ENCODE results near the gene CPZ.
"Not testable (repeated sequence)": the region's sequence is repeated elsewhere in the genome, so short reads cannot be mapped to it uniquely, and the experiment has no call there.

Gene CPZ

DNA sequence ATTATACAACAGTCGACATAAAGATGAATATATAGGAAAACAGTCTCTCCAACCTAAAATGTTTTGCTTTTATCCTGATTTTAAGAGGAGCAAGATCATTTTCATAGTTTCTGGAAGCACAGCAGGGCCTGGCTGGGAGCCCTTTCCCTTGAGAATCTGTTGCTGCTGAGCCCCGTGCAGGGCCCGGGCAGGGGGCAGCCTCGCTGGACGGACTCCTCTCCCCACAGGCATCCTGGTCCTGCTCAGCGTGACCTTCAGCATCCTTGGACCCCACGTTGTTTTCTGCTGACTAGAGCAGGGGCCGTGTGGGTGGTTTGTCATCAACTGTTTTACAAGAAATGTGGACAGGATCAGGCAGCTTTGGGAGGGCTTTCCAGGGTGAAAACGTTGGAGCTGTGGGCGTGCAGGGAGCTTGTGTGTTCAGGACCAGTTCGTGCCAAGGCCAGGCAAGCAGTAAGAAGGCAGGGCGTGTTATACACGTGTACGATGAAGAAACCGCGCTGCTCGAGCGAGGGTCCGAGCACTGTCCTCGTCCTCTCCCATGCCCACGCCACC is 25.0 kb downstream of the CPZ start:
- ChIA-PET POLR2A (ENCODE audit: low non-redundant PET) (no interaction called here), CTCF (no interaction called here)
- H3K27ac ChIP-seq = no peak overlapping the region
- TF ChIP-seq, protein P1, sequence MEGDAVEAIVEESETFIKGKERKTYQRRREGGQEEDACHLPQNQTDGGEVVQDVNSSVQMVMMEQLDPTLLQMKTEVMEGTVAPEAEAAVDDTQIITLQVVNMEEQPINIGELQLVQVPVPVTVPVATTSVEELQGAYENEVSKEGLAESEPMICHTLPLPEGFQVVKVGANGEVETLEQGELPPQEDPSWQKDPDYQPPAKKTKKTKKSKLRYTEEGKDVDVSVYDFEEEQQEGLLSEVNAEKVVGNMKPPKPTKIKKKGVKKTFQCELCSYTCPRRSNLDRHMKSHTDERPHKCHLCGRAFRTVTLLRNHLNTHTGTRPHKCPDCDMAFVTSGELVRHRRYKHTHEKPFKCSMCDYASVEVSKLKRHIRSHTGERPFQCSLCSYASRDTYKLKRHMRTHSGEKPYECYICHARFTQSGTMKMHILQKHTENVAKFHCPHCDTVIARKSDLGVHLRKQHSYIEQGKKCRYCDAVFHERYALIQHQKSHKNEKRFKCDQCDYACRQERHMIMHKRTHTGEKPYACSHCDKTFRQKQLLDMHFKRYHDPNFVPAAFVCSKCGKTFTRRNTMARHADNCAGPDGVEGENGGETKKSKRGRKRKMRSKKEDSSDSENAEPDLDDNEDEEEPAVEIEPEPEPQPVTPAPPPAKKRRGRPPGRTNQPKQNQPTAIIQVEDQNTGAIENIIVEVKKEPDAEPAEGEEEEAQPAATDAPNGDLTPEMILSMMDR (conservative IDR thresholded peaks at IDR 0.05; ENCODE audit: low read depth) = no peak
- DNase-seq (ENCODE audit: low spot score) = no peak

DNA sequence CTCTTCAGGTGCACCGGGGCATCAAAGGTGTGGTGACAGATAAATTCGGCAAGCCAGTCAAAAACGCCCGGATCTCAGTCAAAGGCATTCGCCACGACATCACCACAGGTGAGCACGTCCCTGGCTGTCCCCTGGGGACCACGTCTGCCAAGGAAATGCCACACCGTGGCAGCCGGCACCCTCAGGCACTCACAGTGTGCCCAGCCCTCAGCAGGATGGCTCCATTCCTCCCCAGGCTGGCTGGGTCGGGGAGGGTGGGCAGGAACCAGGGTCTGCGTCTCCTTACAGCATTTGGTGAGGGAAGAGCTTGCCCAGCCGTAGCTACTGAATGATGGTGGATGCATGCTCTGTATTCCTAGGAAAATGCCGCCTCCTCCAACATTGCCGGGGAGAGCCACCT is 25.9 kb downstream of the CPZ start:
- no peak overlapping the region for H3K27ac ChIP-seq
- ChIA-PET POLR2A (ENCODE audit: low non-redundant PET) (no interaction called here), CTCF (interaction anchor here (1.0 kb wide), 1 partner anchor 11 kb away, joined by 3 read pairs; no protein-coding TSS in a partner anchor)
- no peak for DNase-seq (ENCODE audit: low spot score)
- TF ChIP-seq, protein P1 (conservative IDR thresholded peaks at IDR 0.05; ENCODE audit: low read depth) = no peak

DNA sequence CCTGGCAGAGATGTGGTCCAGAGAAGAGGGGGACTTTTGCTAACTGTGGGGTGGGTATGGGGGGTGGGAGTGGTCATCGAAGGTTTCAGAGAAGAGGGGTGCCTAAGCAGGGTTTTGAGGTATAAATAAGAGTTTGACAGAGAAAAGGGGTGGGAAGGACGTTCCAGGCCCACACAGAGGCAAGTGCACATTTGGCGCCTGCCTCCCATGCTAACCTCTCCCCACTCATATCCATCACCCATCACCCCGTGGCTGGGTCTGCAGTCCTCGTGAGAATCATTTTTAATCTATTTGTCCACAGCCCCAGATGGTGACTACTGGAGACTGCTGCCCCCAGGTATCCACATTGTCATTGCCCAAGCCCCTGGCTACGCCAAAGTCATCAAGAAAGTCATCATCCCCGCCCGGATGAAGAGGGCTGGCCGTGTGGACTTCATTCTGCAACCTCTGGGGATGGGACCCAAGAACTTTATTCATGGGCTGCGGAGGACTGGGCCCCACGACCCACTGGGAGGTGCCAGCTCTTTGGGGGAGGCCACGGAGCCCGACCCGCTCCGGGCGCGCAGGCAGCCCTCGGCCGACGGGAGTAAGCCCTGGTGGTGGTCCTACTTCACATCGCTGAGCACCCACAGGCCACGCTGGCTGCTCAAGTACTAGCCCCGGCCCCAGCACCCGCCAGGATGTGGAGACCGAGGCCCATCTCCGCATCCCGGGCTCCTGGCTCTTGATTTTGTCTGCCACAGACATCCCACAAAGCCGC is 26.6 kb downstream of the CPZ start:
- ChIA-PET POLR2A (ENCODE audit: low non-redundant PET) (no interaction called here), CTCF (interaction anchor here (0.7 to 1.0 kb wide), 2 partner anchors 12 to 59 kb away, joined by 3 to 4 read pairs; no protein-coding TSS in a partner anchor)
- TF ChIP-seq, protein P1 (conservative IDR thresholded peaks at IDR 0.05; ENCODE audit: low read depth) = no peak
- no peak for DNase-seq (ENCODE audit: low spot score)
- no peak overlapping the region for H3K27ac ChIP-seq

DNA sequence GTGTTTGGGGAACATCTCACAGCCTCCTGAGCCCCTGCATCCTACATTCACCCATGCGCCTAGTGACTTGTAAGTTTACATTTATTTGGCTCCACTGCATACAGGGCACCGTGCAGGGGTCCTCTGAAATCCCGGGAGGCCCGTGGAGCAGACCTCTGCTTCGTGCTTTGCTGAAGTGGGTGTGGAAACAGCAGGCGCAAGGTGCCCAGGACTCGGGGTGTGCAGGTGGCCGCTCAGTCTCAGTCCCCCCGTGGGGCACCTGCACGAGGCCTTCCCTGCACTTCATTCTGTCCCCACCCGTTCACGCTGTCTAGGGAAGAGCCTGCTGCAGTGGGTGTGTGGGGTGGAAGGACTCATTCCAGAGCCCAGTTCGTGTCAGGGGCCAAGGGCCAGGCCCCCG is 28.6 kb downstream of the CPZ start:
- H3K27ac ChIP-seq; POLR2A ChIA-PET (ENCODE audit: low non-redundant PET); DNase-seq (ENCODE audit: low spot score); CTCF ChIA-PET: not testable (repeated sequence)

DNA sequence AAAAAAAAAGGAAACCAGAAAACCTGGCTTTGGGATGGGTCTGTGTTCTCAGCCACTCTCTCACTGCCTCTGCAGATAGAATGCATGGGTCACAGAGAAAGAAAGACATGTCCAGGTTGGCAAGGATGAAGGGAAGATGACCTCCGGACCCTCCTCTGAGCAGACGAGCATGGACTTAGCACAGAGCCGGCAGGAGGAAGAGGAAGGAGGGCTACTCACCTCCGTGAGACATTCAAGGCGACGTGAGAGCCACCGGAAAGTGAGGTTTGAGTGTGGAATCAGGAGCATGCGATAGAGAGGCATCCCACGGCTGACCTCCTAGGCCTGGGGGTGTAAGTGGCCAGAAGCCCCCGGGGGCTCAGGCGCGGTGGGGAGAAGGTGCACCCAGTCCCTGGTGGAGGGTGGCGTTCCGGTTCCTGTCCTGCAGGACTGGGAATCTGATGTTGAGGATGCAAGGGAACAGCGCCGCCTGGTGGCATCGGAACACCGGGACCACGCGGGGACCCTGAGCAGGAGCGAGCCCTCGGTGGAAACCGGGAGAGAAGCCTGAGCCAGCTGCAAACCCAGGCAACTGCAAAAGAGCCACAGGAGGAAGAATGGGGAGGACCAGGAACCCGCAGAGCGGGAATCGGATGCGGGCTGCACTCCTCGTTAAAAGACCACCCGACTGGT is 32.2 kb downstream of the CPZ start:
- DNase-seq (ENCODE audit: low spot score); POLR2A ChIA-PET (ENCODE audit: low non-redundant PET); H3K27ac ChIP-seq; CTCF ChIA-PET: not testable (repeated sequence)

DNA sequence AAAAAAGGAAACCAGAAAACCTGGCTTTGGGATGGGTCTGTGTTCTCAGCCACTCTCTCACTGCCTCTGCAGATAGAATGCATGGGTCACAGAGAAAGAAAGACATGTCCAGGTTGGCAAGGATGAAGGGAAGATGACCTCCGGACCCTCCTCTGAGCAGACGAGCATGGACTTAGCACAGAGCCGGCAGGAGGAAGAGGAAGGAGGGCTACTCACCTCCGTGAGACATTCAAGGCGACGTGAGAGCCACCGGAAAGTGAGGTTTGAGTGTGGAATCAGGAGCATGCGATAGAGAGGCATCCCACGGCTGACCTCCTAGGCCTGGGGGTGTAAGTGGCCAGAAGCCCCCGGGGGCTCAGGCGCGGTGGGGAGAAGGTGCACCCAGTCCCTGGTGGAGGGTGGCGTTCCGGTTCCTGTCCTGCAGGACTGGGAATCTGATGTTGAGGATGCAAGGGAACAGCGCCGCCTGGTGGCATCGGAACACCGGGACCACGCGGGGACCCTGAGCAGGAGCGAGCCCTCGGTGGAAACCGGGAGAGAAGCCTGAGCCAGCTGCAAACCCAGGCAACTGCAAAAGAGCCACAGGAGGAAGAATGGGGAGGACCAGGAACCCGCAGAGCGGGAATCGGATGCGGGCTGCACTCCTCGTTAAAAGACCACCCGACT is 37.8 kb downstream of the CPZ start:
- H3K27ac ChIP-seq; DNase-seq (ENCODE audit: low spot score); POLR2A ChIA-PET (ENCODE audit: low non-redundant PET); CTCF ChIA-PET: not testable (repeated sequence)

DNA sequence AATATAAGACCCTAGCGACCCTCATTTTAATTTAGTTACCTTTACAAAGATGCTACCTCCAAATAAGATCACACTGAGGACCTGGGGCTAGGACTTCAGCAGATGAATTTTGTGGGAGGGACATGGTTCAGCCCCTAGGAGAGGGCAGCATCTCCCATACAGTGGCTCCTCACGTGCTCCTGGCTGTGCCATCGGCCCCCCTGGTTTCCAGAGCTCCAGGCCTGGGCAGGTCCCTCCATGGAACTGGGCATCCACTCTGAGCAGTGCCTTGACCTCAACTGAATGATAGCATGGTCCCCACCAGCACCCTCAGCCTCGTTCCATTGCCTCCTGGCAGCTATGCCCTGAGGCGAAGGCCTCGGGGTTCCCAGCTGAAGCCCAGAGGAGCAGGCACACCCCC is 39.3 kb downstream of the CPZ start:
- H3K27ac ChIP-seq; POLR2A ChIA-PET (ENCODE audit: low non-redundant PET); CTCF ChIA-PET; DNase-seq (ENCODE audit: low spot score): not testable (repeated sequence)

DNA sequence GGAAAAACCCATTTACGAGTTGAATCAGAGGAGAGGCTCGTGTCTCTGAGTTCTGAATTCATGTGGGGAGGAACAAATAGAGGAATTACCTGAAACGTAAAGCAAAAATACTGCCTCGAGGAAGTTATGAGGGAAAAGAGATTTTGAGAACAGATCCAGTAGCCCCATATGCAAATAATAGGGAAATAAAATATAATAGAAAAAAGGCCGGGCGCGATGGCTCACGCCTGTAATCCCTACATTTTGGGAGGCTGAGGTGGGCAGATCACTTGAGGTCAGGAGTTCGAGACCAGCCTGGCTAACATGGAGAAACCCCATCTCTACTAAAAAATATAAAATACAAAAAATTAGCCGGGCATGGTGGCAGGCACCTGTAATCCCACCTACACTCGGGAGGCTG is 42.2 kb downstream of the CPZ start:
- CTCF ChIA-PET; H3K27ac ChIP-seq; POLR2A ChIA-PET (ENCODE audit: low non-redundant PET); DNase-seq (ENCODE audit: low spot score): not testable (repeated sequence)

DNA sequence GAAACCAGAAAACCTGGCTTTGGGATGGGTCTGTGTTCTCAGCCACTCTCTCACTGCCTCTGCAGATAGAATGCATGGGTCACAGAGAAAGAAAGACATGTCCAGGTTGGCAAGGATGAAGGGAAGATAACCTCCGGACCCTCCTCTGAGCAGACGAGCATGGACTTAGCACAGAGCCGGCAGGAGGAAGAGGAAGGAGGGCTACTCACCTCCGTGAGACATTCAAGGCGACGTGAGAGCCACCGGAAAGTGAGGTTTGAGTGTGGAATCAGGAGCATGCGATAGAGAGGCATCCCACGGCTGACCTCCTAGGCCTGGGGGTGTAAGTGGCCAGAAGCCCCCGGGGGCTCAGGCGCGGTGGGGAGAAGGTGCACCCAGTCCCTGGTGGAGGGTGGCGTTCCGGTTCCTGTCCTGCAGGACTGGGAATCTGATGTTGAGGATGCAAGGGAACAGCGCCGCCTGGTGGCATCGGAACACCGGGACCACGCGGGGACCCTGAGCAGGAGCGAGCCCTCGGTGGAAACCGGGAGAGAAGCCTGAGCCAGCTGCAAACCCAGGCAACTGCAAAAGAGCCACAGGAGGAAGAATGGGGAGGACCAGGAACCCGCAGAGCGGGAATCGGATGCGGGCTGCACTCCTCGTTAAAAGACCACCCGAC is 43.5 kb downstream of the CPZ start:
- H3K27ac ChIP-seq; CTCF ChIA-PET; DNase-seq (ENCODE audit: low spot score); POLR2A ChIA-PET (ENCODE audit: low non-redundant PET): not testable (repeated sequence)
